HepG2 (cell line): Measurements from ENCODE around the gene ACVRL1. TPM values are rescaled to one million over a fixed set of nuclear protein-coding genes. Genes with fewer than 3 reads are reported as not detected.

Experiments
- ARNT2 ChIP-seq: sonication (generic); formaldehyde crosslinking; IDR thresholded peaks from 2 replicates; pipeline ENCODE4 v1.8.0; 2022; ENCODE audit warnings: mild to moderate bottlenecking, low read depth, missing genetic modification reagents, moderate library complexity
- ARNTL ChIP-seq: sonication (generic); formaldehyde crosslinking; IDR thresholded peaks from 2 replicates; pipeline ENCODE4 v1.4.0; 2020; ENCODE audit warnings: mild to moderate bottlenecking, missing genetic modification reagents
- CREB1 ChIP-seq, 2 experiments: fragments of 450-650 bp in 1 of 2; IDR thresholded peaks; 2 replicates each; pipeline ENCODE4 v1.6.1; 2016 to 2017; ENCODE audit warnings: control low read depth in 1 of 2, mild to moderate bottlenecking in 1 of 2, missing compliant biosample characterization in 1 of 2, missing genetic modification characterization in 1 of 2
- GATAD2A ChIP-seq: IDR thresholded peaks from 2 replicates; pipeline ENCODE4 v1.6.1; 2016
- GTF3A ChIP-seq: sonication (generic); formaldehyde crosslinking; conservative IDR thresholded peaks from 2 replicates; pipeline ENCODE4 v1.4.0; 2020; ENCODE audit warnings: mild to moderate bottlenecking, missing genetic modification reagents
- HNF1B ChIP-seq: sonication (generic); formaldehyde crosslinking; IDR thresholded peaks from 2 replicates; pipeline ENCODE4 v1.5.1; 2020; ENCODE audit warnings: mild to moderate bottlenecking, moderate library complexity, missing genetic modification reagents
- HOXA3 ChIP-seq: sonication (generic); formaldehyde crosslinking; IDR thresholded peaks from 2 replicates; pipeline ENCODE4 v1.5.0; 2020; ENCODE audit warnings: missing genetic modification reagents
- LCORL ChIP-seq, 2 experiments: fragments of 450-650 bp in 1 of 2; sonication (generic) in 1 of 2; formaldehyde crosslinking in 1 of 2; IDR thresholded peaks; 2 replicates each; pipeline versions ENCODE4 v1.5.0 to v1.6.1; 2017 to 2020; ENCODE audit warnings: antibody characterized with exemption in 1 of 2, missing genetic modification reagents in 1 of 2
- MEIS1 ChIP-seq: sonication (generic); formaldehyde crosslinking; IDR thresholded peaks from 2 replicates; pipeline ENCODE4 v1.9.0; 2021; ENCODE audit warnings: mild to moderate bottlenecking, missing genetic modification reagents, moderate library complexity, borderline replicate concordance
- NR2F6 ChIP-seq, 2 experiments: IDR thresholded peaks; 2 replicates each; pipeline ENCODE4 v1.6.1; 2016; ENCODE audit warnings: antibody characterized with exemption in 1 of 2, mild to moderate bottlenecking in 1 of 2
- ONECUT2 ChIP-seq: sonication (generic); formaldehyde crosslinking; IDR thresholded peaks from 2 replicates; pipeline ENCODE4 v1.4.0; 2020; ENCODE audit warnings: missing genetic modification reagents
- PTBP1 ChIP-seq: fragments of 200-400 bp; formaldehyde crosslinking; IDR thresholded peaks from 2 replicates; pipeline ENCODE4 v1.6.1; 2018; ENCODE audit warnings: low read length, low read depth; ENCODE audit not compliant: poor library complexity, severe bottlenecking
- SALL1 ChIP-seq: sonication (generic); formaldehyde crosslinking; IDR thresholded peaks from 2 replicates; pipeline ENCODE4 v1.8.0; 2022; ENCODE audit warnings: mild to moderate bottlenecking, missing genetic modification reagents
- SKIL ChIP-seq: sonication (generic); formaldehyde crosslinking; IDR thresholded peaks from 2 replicates; pipeline ENCODE4 v1.8.0; 2022; ENCODE audit warnings: missing genetic modification reagents, mild to moderate bottlenecking, moderate library complexity, borderline replicate concordance
- YEATS2 ChIP-seq: sonication (generic); formaldehyde crosslinking; IDR thresholded peaks from 2 replicates; pipeline ENCODE4 v1.4.0; 2020; ENCODE audit warnings: missing genetic modification reagents, borderline replicate concordance
- ZMYM4 ChIP-seq: sonication (generic); formaldehyde crosslinking; IDR thresholded peaks from 2 replicates; pipeline ENCODE4 v1.8.1; 2023; ENCODE audit warnings: mild to moderate bottlenecking, missing genetic modification reagents
- ZNF138 ChIP-seq: sonication (generic); formaldehyde crosslinking; IDR thresholded peaks from 2 replicates; pipeline ENCODE4 v1.5.0; 2020; ENCODE audit warnings: mild to moderate bottlenecking, low read depth, missing genetic modification reagents
- ZNF232 ChIP-seq: sonication (generic); formaldehyde crosslinking; IDR thresholded peaks from 2 replicates; pipeline ENCODE4 v1.4.0; 2020; ENCODE audit warnings: missing genetic modification reagents, borderline replicate concordance
- ZNF317 ChIP-seq: sonication (generic); formaldehyde crosslinking; IDR thresholded peaks from 2 replicates; pipeline ENCODE4 v1.5.0; 2020; ENCODE audit warnings: mild to moderate bottlenecking, missing genetic modification reagents
- ZNF331 ChIP-seq: sonication (generic); formaldehyde crosslinking; IDR thresholded peaks from 2 replicates; pipeline ENCODE4 v1.4.0; 2020; ENCODE audit warnings: missing genetic modification reagents
- ZNF382 ChIP-seq: sonication (generic); formaldehyde crosslinking; IDR thresholded peaks from 2 replicates; pipeline ENCODE4 v1.5.0; 2020; ENCODE audit warnings: missing genetic modification reagents, mild to moderate bottlenecking, borderline replicate concordance
- polyA plus RNA-seq, 8 experiments: library from polyadenylated mRNA; depleted of rRNA in 3 of 8; stranded (reverse) in 7 of 8; unstranded in 1 of 8; fragments of >200 nt; fragmentation: Illumina TruSeq in 4 of 8; extraction: Trizol in 4 of 8; gene quantifications; 2 replicates each; pipeline versions ENCODE4 v1.2.1 to v1.2.3, GENCODE V29; 2011 to 2016; ENCODE audit warnings: low read depth in 4 of 8, missing spikeins in 1 of 8, mixed read lengths in 1 of 8; ENCODE audit not compliant: insufficient read depth in 1 of 8
- total RNA-seq, 5 experiments: library from RNA; depleted of rRNA; stranded (reverse); fragments of >200 nt; fragmentation: Illumina TruSeq; extraction: Trizol; gene quantifications; 2 replicates each; pipeline ENCODE4 v1.2.3, GENCODE V29; 2016; ENCODE audit warnings: low read depth in 1 of 5
- TF ChIP-seq, protein P1 (sequence below): sonication (generic); formaldehyde crosslinking; IDR thresholded peaks from 2 replicates; pipeline ENCODE4 v1.5.0; 2020; ENCODE audit warnings: missing genetic modification reagents
- TF ChIP-seq, protein P2 (sequence below): sonication (generic); formaldehyde crosslinking; IDR thresholded peaks from 2 replicates; pipeline ENCODE4 v1.5.0; 2020; ENCODE audit warnings: mild to moderate bottlenecking, missing genetic modification reagents

ACVRL1 gene
- total and polyA plus RNA-seq, 2 of the 13 experiments (the other 11 are each of a cell fraction or from before 2014, with no cell fraction given): not detected

- TF ChIP-seq, protein P1, sequence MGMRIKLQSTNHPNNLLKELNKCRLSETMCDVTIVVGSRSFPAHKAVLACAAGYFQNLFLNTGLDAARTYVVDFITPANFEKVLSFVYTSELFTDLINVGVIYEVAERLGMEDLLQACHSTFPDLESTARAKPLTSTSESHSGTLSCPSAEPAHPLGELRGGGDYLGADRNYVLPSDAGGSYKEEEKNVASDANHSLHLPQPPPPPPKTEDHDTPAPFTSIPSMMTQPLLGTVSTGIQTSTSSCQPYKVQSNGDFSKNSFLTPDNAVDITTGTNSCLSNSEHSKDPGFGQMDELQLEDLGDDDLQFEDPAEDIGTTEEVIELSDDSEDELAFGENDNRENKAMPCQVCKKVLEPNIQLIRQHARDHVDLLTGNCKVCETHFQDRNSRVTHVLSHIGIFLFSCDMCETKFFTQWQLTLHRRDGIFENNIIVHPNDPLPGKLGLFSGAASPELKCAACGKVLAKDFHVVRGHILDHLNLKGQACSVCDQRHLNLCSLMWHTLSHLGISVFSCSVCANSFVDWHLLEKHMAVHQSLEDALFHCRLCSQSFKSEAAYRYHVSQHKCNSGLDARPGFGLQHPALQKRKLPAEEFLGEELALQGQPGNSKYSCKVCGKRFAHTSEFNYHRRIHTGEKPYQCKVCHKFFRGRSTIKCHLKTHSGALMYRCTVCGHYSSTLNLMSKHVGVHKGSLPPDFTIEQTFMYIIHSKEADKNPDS (CRISPR knock-in tag): no peak
- TF ChIP-seq PTBP1 (no peak), GATAD2A (CRISPR knock-in tag) (0 out of 2 replicates have a peak, but pooled peaks have one; percentile 27), ZNF382 (CRISPR knock-in tag) (no peak), LCORL (IDR thresholded peaks at IDR 0.05) (no peak), LCORL (CRISPR knock-in tag; IDR thresholded peaks at IDR 0.05) (no peak), MEIS1 (0 out of 2 replicates have a peak, but pooled peaks have one; percentile 44), ARNTL (CRISPR knock-in tag) (0 out of 2 replicates have a peak, but pooled peaks have one; percentile 21), CREB1 (IDR thresholded peaks at IDR 0.05) (no peak), CREB1 (CRISPR knock-in tag; IDR thresholded peaks at IDR 0.05) (no peak), GTF3A (CRISPR knock-in tag) (0 out of 2 replicates have a peak, but pooled peaks have one; percentile 56), ZMYM4 (CRISPR knock-in tag) (peak; percentile 36; the same call in 1 of the 2 replicates), SALL1 (0 out of 2 replicates have a peak, but pooled peaks have one; percentile 25), ZNF138 (no peak), ZNF331 (CRISPR knock-in tag) (0 out of 2 replicates have a peak, but pooled peaks have one; percentile 18), HOXA3 (CRISPR knock-in tag) (0 out of 2 replicates have a peak, but pooled peaks have one; percentile 14), ARNT2 (CRISPR knock-in tag) (no peak), YEATS2 (CRISPR knock-in tag) (peak; percentile 27; the same call in 1 of the 2 replicates), HNF1B (CRISPR knock-in tag) (no peak), NR2F6 (IDR thresholded peaks at IDR 0.05) (no peak), NR2F6 (CRISPR knock-in tag; IDR thresholded peaks at IDR 0.05) (0 out of 2 replicates have a peak, but pooled peaks have one; percentile 32), ONECUT2 (CRISPR knock-in tag) (no peak), ZNF232 (CRISPR knock-in tag) (no peak), SKIL (CRISPR knock-in tag) (no peak), ZNF317 (CRISPR knock-in tag) (no peak)
- TF ChIP-seq, protein P2, sequence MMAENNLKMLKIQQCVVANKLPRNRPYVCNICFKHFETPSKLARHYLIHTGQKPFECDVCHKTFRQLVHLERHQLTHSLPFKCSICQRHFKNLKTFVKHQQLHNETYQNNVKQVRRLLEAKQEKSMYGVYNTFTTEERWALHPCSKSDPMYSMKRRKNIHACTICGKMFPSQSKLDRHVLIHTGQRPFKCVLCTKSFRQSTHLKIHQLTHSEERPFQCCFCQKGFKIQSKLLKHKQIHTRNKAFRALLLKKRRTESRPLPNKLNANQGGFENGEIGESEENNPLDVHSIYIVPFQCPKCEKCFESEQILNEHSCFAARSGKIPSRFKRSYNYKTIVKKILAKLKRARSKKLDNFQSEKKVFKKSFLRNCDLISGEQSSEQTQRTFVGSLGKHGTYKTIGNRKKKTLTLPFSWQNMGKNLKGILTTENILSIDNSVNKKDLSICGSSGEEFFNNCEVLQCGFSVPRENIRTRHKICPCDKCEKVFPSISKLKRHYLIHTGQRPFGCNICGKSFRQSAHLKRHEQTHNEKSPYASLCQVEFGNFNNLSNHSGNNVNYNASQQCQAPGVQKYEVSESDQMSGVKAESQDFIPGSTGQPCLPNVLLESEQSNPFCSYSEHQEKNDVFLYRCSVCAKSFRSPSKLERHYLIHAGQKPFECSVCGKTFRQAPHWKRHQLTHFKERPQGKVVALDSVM: no peak
Measured at GRCh38 chr12:51959211-51959610, 51.9 kb downstream of the ACVRL1 start (continued).
